GM23248 (cell line): ENCODE data around the gene PSORS1C1.

ENCODE experiments used
- EZH2 ChIP-seq: fragments of 200-600 bp; sonication (generic); IDR thresholded peaks from 2 replicates; pipeline ENCODE4 v1.6.1; 2018; ENCODE audit warnings: antibody characterized with exemption, mild to moderate bottlenecking; ENCODE audit not compliant: insufficient read depth, poor library complexity, severe bottlenecking
- EZH2phosphoT487 ChIP-seq: fragments of 200-600 bp; sonication (generic); IDR thresholded peaks from 2 replicates; pipeline ENCODE4 v1.6.1; 2018; ENCODE audit warnings: antibody characterized with exemption, moderate library complexity, mild to moderate bottlenecking, low read depth; ENCODE audit not compliant: insufficient read depth

GRCh38 chr6:31162463-31163165 lies 48.0 kb downstream of the PSORS1C1 start:
- TF ChIP-seq EZH2phosphoT487 (no peak), EZH2 (no peak)
